Measurements from ENCODE around the gene KDM6B.
"Not testable (repeated sequence)": the region's sequence is repeated elsewhere in the genome, so short reads cannot be mapped to it uniquely, and the experiment has no call there.

Gene KDM6B

GRCh38 chr17:7809791-7810343 lies 24.1 kb upstream of the KDM6B start:
- H3K4me1 ChIP-seq; DNase-seq (ENCODE audit: low spot score in 2 of 2); H3K4me3 ChIP-seq; H3K9me3 ChIP-seq; H3K27me3 ChIP-seq (ENCODE audit: low read depth); in situ Hi-C loops (cut with MboI; ENCODE audit: low sequenced_read_pairs); H3K36me3 ChIP-seq (replicated peaks): not testable (repeated sequence)

- H3K36me3 ChIP-seq (replicated peaks), result no peaks in the 10 kb centered on the region
- in situ Hi-C loops (cut with MboI; ENCODE audit: low sequenced_read_pairs), result no loop called here
- peak in 1 of 2 experiments; percentile 12 for DNase-seq (ENCODE audit: low spot score in 2 of 2)
- H3K4me3 ChIP-seq, result no peak overlapping the region
- H3K9me3 ChIP-seq, result no peaks in the 10 kb centered on the region
- peaks cover 5% of the 10 kb centered on the region for H3K4me1 ChIP-seq
- 0 out of 2 replicates have a peak, but pooled peaks cover 4% of the 10 kb centered on the region for H3K27me3 ChIP-seq (ENCODE audit: low read depth)
These were observed 22.8 kb upstream of the KDM6B start for GRCh38 chr17:7811251-7811650.

- H3K36me3 ChIP-seq (replicated peaks), result no peaks in the 10 kb centered on the region
- DNase-seq (ENCODE audit: low spot score in 2 of 2), result no peak
- H3K27me3 ChIP-seq (ENCODE audit: low read depth), result no peaks in the 10 kb centered on the region
- no peaks in the 10 kb centered on the region for H3K9me3 ChIP-seq
- H3K4me3 ChIP-seq, result no peak overlapping the region
- peaks cover 5% of the 10 kb centered on the region for H3K4me1 ChIP-seq
- in situ Hi-C loops (cut with MboI; ENCODE audit: low sequenced_read_pairs), result no loop called here
These were observed 19.0 kb upstream of the KDM6B start for GRCh38 chr17:7814969-7815368.

- Histone ChIP-seq H3K27me3 (ENCODE audit: low read depth) (no peaks in the 10 kb centered on the region), H3K4me1 (no peaks in the 10 kb centered on the region), H3K36me3 (replicated peaks) (no peaks in the 10 kb centered on the region), H3K4me3 (no peak overlapping the region), H3K9me3 (no peaks in the 10 kb centered on the region)
- DNase-seq (ENCODE audit: low spot score in 2 of 2), result no peak
- in situ Hi-C loops (cut with MboI; ENCODE audit: low sequenced_read_pairs), result no loop called here
These were observed 16.9 kb upstream of the KDM6B start for GRCh38 chr17:7816926-7817642.

GRCh38 chr17:7817643-7817964 lies 16.4 kb upstream of the KDM6B start:
- no peaks in the 10 kb centered on the region for H3K4me1 ChIP-seq
- H3K27me3 ChIP-seq (ENCODE audit: low read depth), result no peaks in the 10 kb centered on the region
- no peak overlapping the region for H3K4me3 ChIP-seq
- H3K36me3 ChIP-seq (replicated peaks), result no peaks in the 10 kb centered on the region
- no peaks in the 10 kb centered on the region for H3K9me3 ChIP-seq
- in situ Hi-C loops (cut with MboI; ENCODE audit: low sequenced_read_pairs), result no loop called here
- no peak for DNase-seq (ENCODE audit: low spot score in 2 of 2)

- Histone ChIP-seq H3K9me3 (no peaks in the 10 kb centered on the region), H3K4me1 (no peaks in the 10 kb centered on the region), H3K27me3 (ENCODE audit: low read depth) (no peaks in the 10 kb centered on the region), H3K4me3 (no peak overlapping the region), H3K36me3 (replicated peaks) (no peaks in the 10 kb centered on the region)
- in situ Hi-C loops (cut with MboI; ENCODE audit: low sequenced_read_pairs), result no loop called here
- no peak for DNase-seq (ENCODE audit: low spot score in 2 of 2)
These were observed 16.0 kb upstream of the KDM6B start for GRCh38 chr17:7818026-7818425.

- no peaks in the 10 kb centered on the region for H3K36me3 ChIP-seq (replicated peaks)
- DNase-seq (ENCODE audit: low spot score in 2 of 2), result no peak
- no peaks in the 10 kb centered on the region for H3K27me3 ChIP-seq (ENCODE audit: low read depth)
- H3K9me3 ChIP-seq, result no peaks in the 10 kb centered on the region
- H3K4me3 ChIP-seq, result no peak overlapping the region
- in situ Hi-C loops (cut with MboI; ENCODE audit: low sequenced_read_pairs), result no loop called here
- H3K4me1 ChIP-seq, result no peaks in the 10 kb centered on the region
These were observed 15.0 kb upstream of the KDM6B start for GRCh38 chr17:7818746-7819645.

- Histone ChIP-seq H3K9me3 (no peaks in the 10 kb centered on the region), H3K36me3 (replicated peaks) (no peaks in the 10 kb centered on the region), H3K4me3 (no peak overlapping the region), H3K27me3 (ENCODE audit: low read depth) (no peaks in the 10 kb centered on the region), H3K4me1 (no peaks in the 10 kb centered on the region)
- no peak for DNase-seq (ENCODE audit: low spot score in 2 of 2)
- in situ Hi-C loops (cut with MboI; ENCODE audit: low sequenced_read_pairs), result no loop called here
These were observed 13.8 kb upstream of the KDM6B start for GRCh38 chr17:7820231-7820630.

- Histone ChIP-seq H3K36me3 (replicated peaks) (no peaks in the 10 kb centered on the region), H3K4me3 (no peak overlapping the region), H3K27me3 (ENCODE audit: low read depth) (no peaks in the 10 kb centered on the region), H3K9me3 (no peaks in the 10 kb centered on the region), H3K4me1 (peaks cover 11% of the 10 kb centered on the region)
- no peak for DNase-seq (ENCODE audit: low spot score in 2 of 2)
- in situ Hi-C loops (cut with MboI; ENCODE audit: low sequenced_read_pairs), result no loop called here
These were observed 11.9 kb upstream of the KDM6B start for GRCh38 chr17:7822126-7822525.

- H3K4me1 ChIP-seq, result peaks cover 12% of the 10 kb centered on the region
- no peaks in the 10 kb centered on the region for H3K27me3 ChIP-seq (ENCODE audit: low read depth)
- no peak for DNase-seq (ENCODE audit: low spot score in 2 of 2)
- in situ Hi-C loops (cut with MboI; ENCODE audit: low sequenced_read_pairs), result no loop called here
- no peaks in the 10 kb centered on the region for H3K36me3 ChIP-seq (replicated peaks)
- H3K4me3 ChIP-seq, result no peak overlapping the region
- no peaks in the 10 kb centered on the region for H3K9me3 ChIP-seq
These were observed 10.4 kb upstream of the KDM6B start for GRCh38 chr17:7823581-7824001.

GRCh38 chr17:7824021-7824924 lies 9.7 kb upstream of the KDM6B start:
- in situ Hi-C loops (cut with MboI; ENCODE audit: low sequenced_read_pairs), result no loop called here
- Histone ChIP-seq H3K27me3 (ENCODE audit: low read depth) (no peaks in the 10 kb centered on the region), H3K4me1 (peaks cover 12% of the 10 kb centered on the region), H3K4me3 (no peak overlapping the region), H3K9me3 (no peaks in the 10 kb centered on the region), H3K36me3 (replicated peaks) (no peaks in the 10 kb centered on the region)
- no peak for DNase-seq (ENCODE audit: low spot score in 2 of 2)

GRCh38 chr17:7825206-7825990 lies 8.6 kb upstream of the KDM6B start:
- no peaks in the 10 kb centered on the region for H3K9me3 ChIP-seq
- no peaks in the 10 kb centered on the region for H3K27me3 ChIP-seq (ENCODE audit: low read depth)
- no peak overlapping the region for H3K4me3 ChIP-seq
- in situ Hi-C loops (cut with MboI; ENCODE audit: low sequenced_read_pairs), result no loop called here
- H3K36me3 ChIP-seq (replicated peaks), result no peaks in the 10 kb centered on the region
- no peak for DNase-seq (ENCODE audit: low spot score in 2 of 2)
- H3K4me1 ChIP-seq, result peaks cover 12% of the 10 kb centered on the region

GRCh38 chr17:7830616-7831015 lies 3.4 kb upstream of the KDM6B start:
- DNase-seq (ENCODE audit: low spot score in 2 of 2), result no peak
- Histone ChIP-seq H3K27me3 (ENCODE audit: low read depth) (no peaks in the 10 kb centered on the region), H3K9me3 (no peaks in the 10 kb centered on the region), H3K36me3 (replicated peaks) (no peaks in the 10 kb centered on the region), H3K4me3 (no peak overlapping the region), H3K4me1 (peaks cover 16% of the 10 kb centered on the region)
- in situ Hi-C loops (cut with MboI; ENCODE audit: low sequenced_read_pairs), result no loop called here
